ENCODE measurements around the gene DLG2.

GRCh38 chr11:83649528-83649855 is 1977.7 kb downstream of the DLG2 start:
- no peak for TF ChIP-seq ZNF23 (CRISPR knock-in tag; IDR thresholded peaks at IDR 0.05)
- TF ChIP-seq ZNF282 (CRISPR knock-in tag; IDR thresholded peaks at IDR 0.05): no peak
- no peak for TF ChIP-seq KLF13 (tag; IDR thresholded peaks at IDR 0.05; ENCODE audit: borderline replicate concordance, low read depth)
- TF ChIP-seq FOXP1 (CRISPR knock-in tag; IDR thresholded peaks at IDR 0.05): no peak
- TF ChIP-seq TEAD2 (tag; IDR thresholded peaks at IDR 0.05): no peak
- no peak for TF ChIP-seq ZNF668 (CRISPR knock-in tag; IDR thresholded peaks at IDR 0.05)
- TF ChIP-seq EZH2 (IDR thresholded peaks at IDR 0.05; ENCODE audit: borderline replicate concordance, low read depth, low read length): no peak
- no peak for TF ChIP-seq STAT6 (CRISPR knock-in tag; IDR thresholded peaks at IDR 0.05)

Measured in K562 (cell line).